Measurements from ENCODE around the gene EEIG1.

- TF ChIP-seq CTCF (IDR thresholded peaks at IDR 0.05; ENCODE audit: insufficient read depth, low read depth, low read length) = no peak
- TF ChIP-seq EZH2 (IDR thresholded peaks at IDR 0.05; ENCODE audit: insufficient read depth, low read length) = no peak
Observed at GRCh38 chr9:127961613-127962155, 19.1 kb downstream of the EEIG1 start.

Measured in astrocyte (in vitro differentiated cells and primary cell).